BE2C (cell line): ENCODE measurements around the gene SLC6A9.

Source experiments
- DNase-seq: peaks from one replicate; pipeline ENCODE4 v3.0.0-alpha.2; 2020
- H3K27me3 ChIP-seq: fragments of 250-450 bp; sonication (Bioruptor Pico); 2 replicates; pipeline ENCODE4 v1.5.1; 2020; ENCODE audit warnings: mild to moderate bottlenecking
- H3K36me3 ChIP-seq: fragments of 250-450 bp; sonication (Bioruptor Pico); 2 replicates; pipeline ENCODE4 v1.5.1; 2020; ENCODE audit warnings: mild to moderate bottlenecking
- H3K4me1 ChIP-seq: fragments of 250-450 bp; sonication (Bioruptor Pico); 2 replicates; pipeline ENCODE4 v1.5.1; 2020
- H3K4me3 ChIP-seq: 2 replicates; pipeline ENCODE4 v1.5.1; 2011; ENCODE audit warnings: low read depth, low read length
- H3K9me3 ChIP-seq: fragments of 250-450 bp; sonication (Bioruptor Pico); 2 replicates; pipeline ENCODE4 v1.5.1; 2020
- CTCF ChIP-seq: IDR thresholded peaks from 2 replicates; pipeline ENCODE4 v1.5.1; 2012; ENCODE audit warnings: mild to moderate bottlenecking, low read depth, low read length

Gene SLC6A9

DNA sequence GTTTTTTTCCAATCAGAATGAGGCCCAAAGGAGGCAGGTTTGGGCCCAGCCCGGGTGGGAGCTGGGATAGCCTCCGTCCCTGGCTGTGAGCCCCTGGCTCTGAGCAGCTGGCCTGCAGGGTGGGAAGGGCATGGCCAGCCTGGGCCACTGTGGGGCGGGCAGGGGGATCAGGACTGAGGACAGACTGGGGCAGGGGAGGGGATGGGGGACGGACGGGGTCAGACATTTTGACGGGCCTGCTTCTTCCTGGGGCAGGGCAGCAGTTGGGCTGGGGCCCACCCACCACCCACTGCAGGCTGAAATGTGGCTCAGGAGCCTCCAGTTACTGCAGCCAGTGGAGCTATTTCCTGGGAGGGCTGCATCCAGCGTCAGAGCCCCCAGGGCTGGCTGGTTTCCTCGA is 2.5 kb upstream of the SLC6A9 start:
- H3K4me1 ChIP-seq: peaks cover 8% of the 10 kb centered on the region
- no peaks in the 10 kb centered on the region for H3K27me3 ChIP-seq
- H3K4me3 ChIP-seq: no peak overlapping the region
- no peaks in the 10 kb centered on the region for H3K9me3 ChIP-seq
- H3K36me3 ChIP-seq: no peaks in the 10 kb centered on the region
- DNase-seq: no peak
- TF ChIP-seq CTCF: no peak

GRCh38 chr1:44033041-44033575 is 1.8 kb upstream of the SLC6A9 start:
- Histone ChIP-seq H3K27me3 (no peaks in the 10 kb centered on the region), H3K36me3 (no peaks in the 10 kb centered on the region), H3K4me3 (no peak overlapping the region), H3K4me1 (peaks cover 8% of the 10 kb centered on the region), H3K9me3 (no peaks in the 10 kb centered on the region)
- TF ChIP-seq CTCF: no peak
- no peak for DNase-seq

GRCh38 chr1:44032170-44032790 is 1.0 kb upstream of the SLC6A9 start:
- Histone ChIP-seq H3K27me3 (no peaks in the 10 kb centered on the region), H3K9me3 (no peaks in the 10 kb centered on the region), H3K36me3 (no peaks in the 10 kb centered on the region), H3K4me3 (no peak overlapping the region), H3K4me1 (peaks cover 8% of the 10 kb centered on the region)
- DNase-seq: no peak
- no peak for TF ChIP-seq CTCF

DNA sequence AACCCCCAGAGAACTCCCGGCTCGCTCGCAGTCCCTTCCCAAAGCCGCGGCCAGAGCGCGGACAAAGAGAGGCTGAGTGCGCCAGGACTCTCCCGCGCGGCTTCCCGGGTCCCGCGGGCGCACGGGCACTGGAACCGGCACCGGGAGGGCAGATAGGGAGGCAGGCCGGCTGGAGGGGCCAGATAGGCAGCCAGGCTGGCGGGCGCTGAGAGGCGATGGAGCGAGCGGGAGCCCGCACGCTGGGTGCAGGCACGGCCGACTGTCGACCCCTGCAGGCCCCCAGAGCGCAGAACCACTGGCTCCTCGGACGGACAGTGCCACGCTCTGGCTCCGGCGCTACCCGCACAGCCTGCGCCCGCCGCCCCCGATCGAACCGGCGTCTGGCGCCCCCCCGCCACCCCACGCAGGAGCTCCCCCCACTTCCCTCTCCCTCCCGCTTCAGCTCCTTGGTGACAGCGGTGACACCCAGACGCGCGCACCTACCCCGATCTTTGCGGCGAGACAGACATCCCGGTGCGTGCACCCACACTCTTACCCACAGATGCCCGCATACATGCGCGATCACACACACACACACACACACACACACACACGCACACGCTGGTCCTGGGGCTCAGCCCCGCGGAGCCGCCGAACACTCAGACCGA is 534 bp downstream of the SLC6A9 start:
- Histone ChIP-seq H3K4me1 (no peaks in the 10 kb centered on the region; the same call in none of the 2 replicates), H3K36me3 (no peaks in the 10 kb centered on the region), H3K4me3 (peak overlapping the region; percentile 59), H3K27me3 (no peaks in the 10 kb centered on the region), H3K9me3 (no peaks in the 10 kb centered on the region)
- peak; percentile 14; the same call in 1 of the 2 replicates for TF ChIP-seq CTCF
- peak; percentile 66 for DNase-seq

- no peak for TF ChIP-seq CTCF
- H3K27me3 ChIP-seq: no peaks in the 10 kb centered on the region
- no peaks in the 10 kb centered on the region for H3K9me3 ChIP-seq
- H3K36me3 ChIP-seq: no peaks in the 10 kb centered on the region
- DNase-seq: peak; percentile 79
- H3K4me3 ChIP-seq: peak overlapping the region; percentile 59
- no peaks in the 10 kb centered on the region; the same call in none of the 2 replicates for H3K4me1 ChIP-seq
Measured at GRCh38 chr1:44029911-44030604, 1.2 kb downstream of the SLC6A9 start.
